Posterior cingulate gyrus (tissue), 11 donors: ENCODE measurements around the gene POLR1G.
A peak's percentile ranks its signal among the peaks of the same experiment; 100 is the strongest.

Experiments used
- DNase-seq, 10 donors: peaks; one replicate each; pipeline versions ENCODE4 v3.0.0 to v3.0.0-alpha.2; 2020 to 2021; ENCODE audit warnings: mixed read lengths in 3 of 10
- intact Hi-C: fragments of 100-400 bp; cut with DNase I; formaldehyde crosslinking; loops from one replicate; pipeline ENCODE4 v1.15.1; 2023

Gene POLR1G

DNA sequence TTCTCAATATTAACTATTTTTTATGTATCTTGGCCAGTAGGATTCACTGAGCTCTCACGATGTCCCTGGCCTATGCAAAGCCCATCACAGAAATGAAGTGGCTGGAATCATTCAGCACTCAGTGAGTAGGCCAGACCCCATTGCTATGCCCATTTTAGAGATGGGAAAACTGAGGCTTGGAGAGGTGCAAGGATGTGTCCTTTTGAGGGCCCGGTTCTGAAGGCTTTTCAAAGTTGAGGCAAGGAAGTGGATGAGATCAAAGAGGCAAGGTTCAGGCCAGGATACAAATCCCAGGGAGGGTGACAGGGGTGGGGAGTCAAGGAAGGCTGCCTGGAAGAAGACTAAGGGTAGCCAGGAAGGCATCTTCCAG is 35.9 kb downstream of the POLR1G start:
- no peak for DNase-seq
- intact Hi-C loops = no loop called here

- intact Hi-C loops = no loop called here
- no peak for DNase-seq
Observed at GRCh38 chr19:45442778-45443461, 36.5 kb downstream of the POLR1G start.

DNA sequence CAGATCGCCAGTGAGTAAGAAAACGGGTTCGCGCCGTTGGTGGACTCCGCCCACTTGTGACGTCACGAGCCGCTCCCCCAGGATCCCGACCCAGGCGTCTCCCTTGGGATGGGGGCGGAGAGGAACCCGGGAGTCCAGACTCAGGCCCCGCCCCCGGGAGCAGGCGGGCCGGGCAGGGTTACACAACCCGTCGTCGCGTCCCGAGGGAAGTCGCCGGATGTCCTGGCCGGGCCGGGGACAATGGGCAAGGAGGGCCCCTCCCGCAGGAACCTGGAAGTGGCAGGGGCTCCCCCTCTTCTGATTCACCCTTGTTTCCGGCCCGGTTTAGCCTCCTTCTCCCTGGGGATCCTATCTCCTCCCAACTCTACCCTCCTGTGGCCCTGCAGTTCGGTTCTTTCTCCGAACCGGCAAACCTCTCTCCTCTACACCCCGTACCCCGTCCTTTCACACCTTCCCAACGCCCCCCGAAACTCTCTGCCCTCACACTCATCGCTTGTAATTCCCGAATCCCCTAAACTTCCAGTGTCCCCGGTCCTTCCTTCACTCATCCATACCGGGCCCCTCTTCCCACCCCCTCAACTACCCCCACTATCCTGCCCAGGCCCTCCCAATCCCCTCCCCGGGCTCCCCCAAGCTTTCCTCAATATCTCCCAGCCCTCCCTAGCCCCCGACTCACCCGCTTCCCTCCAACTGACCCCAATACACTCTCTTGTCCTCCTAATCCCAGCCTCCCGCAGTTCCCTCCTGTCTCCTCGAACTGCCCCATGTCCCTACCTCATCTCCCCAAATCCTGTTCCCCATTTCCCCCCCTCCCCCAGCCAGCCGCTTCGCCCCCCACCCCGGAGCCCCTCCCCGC is 37.2 kb downstream of the POLR1G start:
- DNase-seq = peak; percentile 62 to 97 (median 80)
- intact Hi-C loops = no loop called here

- peak; percentile 76 to 98 (median 89) for DNase-seq
- intact Hi-C loops = no loop called here
Observed at GRCh38 chr19:45444318-45445041, 38.0 kb downstream of the POLR1G start.

- no peak for DNase-seq
- intact Hi-C loops = no loop called here
Observed at GRCh38 chr19:45445139-45445538, 38.7 kb downstream of the POLR1G start.

DNA sequence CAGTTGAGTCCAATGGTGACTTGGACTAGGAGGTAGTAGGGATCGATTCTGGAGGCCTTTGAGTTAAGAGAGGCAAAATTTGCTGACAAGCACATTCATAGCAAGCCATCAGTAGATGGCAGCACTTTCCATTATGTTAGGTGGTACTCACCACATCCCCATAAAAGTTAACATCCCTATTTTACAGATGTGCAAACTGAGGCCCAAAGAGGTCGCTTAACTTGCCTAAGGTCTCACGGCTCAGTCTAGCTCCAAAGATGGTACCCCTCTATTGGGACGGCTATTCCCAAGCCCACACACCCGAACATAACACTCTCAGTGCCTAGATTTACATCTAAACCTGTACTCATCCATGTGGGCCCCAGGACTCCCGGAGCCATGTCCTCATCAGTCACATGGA is 39.9 kb downstream of the POLR1G start:
- no peak for DNase-seq
- intact Hi-C loops = no loop called here

DNA sequence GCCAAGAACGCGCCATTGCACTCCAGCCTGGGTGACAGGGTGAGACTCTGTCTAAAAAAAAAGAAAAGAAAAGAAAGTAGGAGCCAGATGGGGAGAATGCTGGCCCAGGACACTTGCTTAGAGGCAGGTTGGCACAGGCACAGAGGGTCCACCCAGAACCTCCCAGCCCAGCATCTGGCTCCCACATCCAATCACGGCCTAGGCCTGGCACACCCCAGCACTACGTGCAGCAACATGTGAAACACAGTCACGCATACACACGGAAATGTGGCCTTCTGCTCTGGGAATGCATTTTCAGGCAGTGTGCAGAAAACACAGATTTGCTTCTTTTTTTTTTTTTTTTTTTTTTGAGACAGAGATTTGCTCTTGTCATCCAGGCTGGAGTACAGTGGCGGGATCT is 40.5 kb downstream of the POLR1G start:
- no peak for DNase-seq
- intact Hi-C loops = no loop called here

DNA sequence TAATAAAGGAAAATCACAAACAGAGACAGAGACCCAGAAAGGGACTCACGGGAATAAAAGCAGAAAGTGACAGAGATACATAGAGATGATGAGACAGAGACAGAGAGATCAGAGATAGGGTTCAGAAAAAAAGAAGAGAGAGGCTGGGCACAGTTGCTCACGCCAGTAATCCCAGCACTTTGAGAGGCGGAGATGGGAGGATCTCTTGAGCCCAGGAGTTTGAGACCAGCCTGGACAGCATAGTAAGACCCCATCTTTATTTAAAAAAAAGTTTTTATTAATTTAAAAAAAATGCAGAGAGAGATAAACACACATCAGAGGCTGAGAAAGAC is 41.9 kb downstream of the POLR1G start:
- DNase-seq = no peak
- intact Hi-C loops = no loop called here

GRCh38 chr19:45448887-45449299 is 42.4 kb downstream of the POLR1G start:
- no peak for DNase-seq
- intact Hi-C loops = no loop called here

- intact Hi-C loops = no loop called here
- no peak for DNase-seq
Observed at GRCh38 chr19:45450012-45450333, 43.5 kb downstream of the POLR1G start.

DNA sequence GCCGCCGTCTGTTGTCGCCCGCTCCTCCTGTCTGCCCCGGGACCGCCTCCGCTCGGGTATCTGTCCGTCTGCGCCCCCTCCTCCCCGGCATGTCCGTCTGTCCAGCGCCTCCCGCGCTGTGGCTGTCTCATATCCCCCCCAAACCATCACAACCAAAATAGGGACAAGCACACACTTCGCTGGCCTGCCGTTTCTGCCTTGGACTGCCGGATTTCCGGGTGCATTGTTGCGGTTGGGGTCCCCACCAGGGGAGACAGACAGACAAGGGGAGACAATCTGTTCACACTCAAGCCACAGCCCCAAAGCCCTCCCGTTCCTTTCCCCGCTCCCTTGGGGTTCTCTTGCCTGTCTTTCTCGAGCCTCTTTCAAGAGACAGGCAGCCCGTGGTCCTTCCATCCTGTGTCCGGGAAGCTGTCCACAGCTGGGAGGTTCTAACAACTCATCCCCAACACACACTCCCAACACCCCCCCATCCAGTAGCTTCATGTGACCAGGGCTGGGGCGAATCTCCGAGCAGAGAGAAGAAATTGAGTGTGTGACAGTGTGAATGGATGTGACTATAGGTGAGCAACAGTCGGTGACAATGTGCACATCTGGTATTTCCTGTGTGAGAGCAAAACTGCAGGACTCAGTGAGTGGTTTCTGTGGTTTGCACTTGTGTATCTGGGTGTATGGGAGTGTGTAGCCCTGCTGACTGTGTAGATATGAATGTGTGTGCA is 44.8 kb downstream of the POLR1G start:
- peak in 1 of 10 donors; percentile 87 for DNase-seq
- intact Hi-C loops = no loop called here

DNA sequence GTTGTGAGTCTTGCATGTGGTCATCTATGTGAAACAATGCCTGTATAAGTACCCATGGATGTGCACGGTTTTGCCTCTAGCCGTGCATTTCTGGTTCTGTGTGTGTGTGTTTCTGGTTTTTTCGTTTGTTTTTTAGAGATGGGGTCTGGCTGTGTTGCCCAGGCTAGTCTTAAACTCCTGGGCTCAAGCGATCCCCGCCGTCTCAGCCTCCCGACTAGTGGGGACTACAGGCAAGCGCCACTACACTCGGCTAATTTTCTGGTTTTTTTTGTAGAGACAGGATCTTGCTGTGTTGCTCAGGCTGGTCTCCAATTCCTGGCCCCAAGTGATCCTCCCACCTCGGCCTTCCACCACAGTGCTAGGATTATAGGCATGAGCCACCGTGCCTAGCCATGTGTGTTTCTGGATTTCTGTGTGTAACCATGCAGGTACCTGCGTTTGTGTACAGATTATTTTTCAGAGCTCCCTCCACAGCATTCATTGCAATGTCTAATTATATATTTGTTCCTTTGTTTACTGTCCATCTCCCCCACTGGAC is 45.5 kb downstream of the POLR1G start:
- intact Hi-C loops = no loop called here
- DNase-seq = no peak

DNA sequence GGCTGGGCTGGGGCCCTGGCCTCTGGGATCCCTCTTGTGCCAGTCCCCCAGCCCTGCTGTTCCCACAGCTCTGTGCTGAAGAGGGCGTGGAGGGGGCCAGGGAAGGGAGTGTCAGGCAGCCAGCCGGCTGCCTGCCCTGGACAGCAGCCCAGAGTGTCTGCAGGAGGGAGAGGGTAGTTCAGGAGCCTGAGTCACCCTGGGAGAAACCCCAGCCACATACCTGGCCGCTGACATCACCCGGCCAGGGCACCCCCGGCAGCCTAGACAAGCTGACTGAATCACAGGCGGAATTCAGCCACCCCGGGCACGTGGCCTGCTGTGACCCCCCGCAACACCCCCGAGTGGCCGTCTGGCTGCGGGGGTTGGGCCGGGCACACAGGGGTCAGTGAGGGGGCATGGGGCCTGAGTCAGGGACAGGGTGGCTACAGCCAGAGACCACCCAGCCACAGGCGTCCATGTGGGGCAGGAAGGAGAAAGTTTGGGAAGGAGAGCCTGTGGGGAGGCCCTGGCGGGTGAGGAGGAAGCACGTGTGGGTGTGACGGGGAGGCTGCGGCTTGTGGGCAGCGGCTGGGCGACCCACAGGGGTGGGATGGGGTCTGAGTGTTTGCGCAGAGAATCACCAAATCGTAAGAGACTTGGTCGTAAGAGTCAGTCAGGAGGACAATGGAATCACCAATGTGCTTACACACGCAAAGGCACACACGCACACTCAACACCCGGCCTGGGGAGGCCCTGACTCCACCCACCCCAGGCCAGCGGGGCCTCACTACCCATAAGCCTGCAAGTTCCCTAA is 49.5 kb downstream of the POLR1G start:
- intact Hi-C loops = no loop called here
- DNase-seq = no peak

DNA sequence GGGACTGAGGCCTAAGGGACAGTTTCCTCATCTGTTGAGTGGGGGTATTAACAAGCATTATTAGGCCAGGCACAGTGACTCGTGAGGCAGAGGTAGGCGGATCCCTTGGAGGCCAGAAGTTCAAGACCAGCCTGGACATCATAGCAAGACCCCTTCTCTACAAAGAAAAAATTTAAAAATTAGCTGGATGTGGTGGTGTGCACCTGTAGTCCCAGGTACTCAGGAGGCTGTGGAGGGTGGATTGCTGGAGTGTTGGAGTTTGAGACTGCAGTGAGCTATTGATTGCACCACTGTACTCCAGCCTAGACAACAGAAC is 50.0 kb downstream of the POLR1G start:
- intact Hi-C loops = no loop called here
- no peak for DNase-seq

GRCh38 chr19:45457776-45458175 is 51.3 kb downstream of the POLR1G start:
- intact Hi-C loops = loop anchor here (2.0 kb wide), 1 partner anchor 53 kb away; no protein-coding TSS in a partner anchor
- no peak for DNase-seq
